Measurements from ENCODE around the gene PLLP. TPM values are rescaled to one million over a fixed set of nuclear protein-coding genes. Genes with fewer than 3 reads are reported as not detected.
A peak's percentile ranks its signal among the peaks of the same experiment; 100 is the strongest.

The PLLP gene
- total RNA-seq, 1 donor from 2014 or later = 0.30 TPM

- peaks cover 16% of the 10 kb centered on the region for H3K36me3 Mint-ChIP-seq (ENCODE audit: unreplicated experiment)
Observed at GRCh38 chr16:57255686-57256415, 28.6 kb downstream of the PLLP start.

GRCh38 chr16:57253466-57253865, 31.0 kb downstream of the PLLP start:
- Mint-ChIP-seq H3K36me3 (ENCODE audit: unreplicated experiment) (peaks cover 32% of the 10 kb centered on the region), H3K4me3 (ENCODE audit: unreplicated experiment) (no peak overlapping the region), H3K9me3 (ENCODE audit: unreplicated experiment) (no peaks in the 10 kb centered on the region), H3K27me3 (ENCODE audit: unreplicated experiment) (no peaks in the 10 kb centered on the region), H3K27ac (ENCODE audit: unreplicated experiment) (no peak overlapping the region), H3K4me1 (ENCODE audit: unreplicated experiment) (no peaks in the 10 kb centered on the region)
- TF ChIP-seq CTCF (IDR thresholded peaks at IDR 0.05) = no peak
- no peak for DNase-seq (ENCODE audit: extremely low spot score, unreplicated experiment)

More at GRCh38 chr16:57255686-57256415, 28.6 kb downstream of the PLLP start:
- no peak overlapping the region for H3K4me3 Mint-ChIP-seq (ENCODE audit: unreplicated experiment)
- no peaks in the 10 kb centered on the region for H3K9me3 Mint-ChIP-seq (ENCODE audit: unreplicated experiment)
- peaks cover 13% of the 10 kb centered on the region for H3K4me1 Mint-ChIP-seq (ENCODE audit: unreplicated experiment)
- H3K27me3 Mint-ChIP-seq (ENCODE audit: unreplicated experiment) = no peaks in the 10 kb centered on the region
- DNase-seq (ENCODE audit: extremely low spot score, unreplicated experiment) = no peak
- no peak overlapping the region for H3K27ac Mint-ChIP-seq (ENCODE audit: unreplicated experiment)
- TF ChIP-seq CTCF (IDR thresholded peaks at IDR 0.05) = no peak

GRCh38 chr16:57252148-57252721, 32.2 kb downstream of the PLLP start:
- Mint-ChIP-seq H3K4me3 (ENCODE audit: unreplicated experiment) (no peak overlapping the region), H3K27ac (ENCODE audit: unreplicated experiment) (no peak overlapping the region), H3K27me3 (ENCODE audit: unreplicated experiment) (no peaks in the 10 kb centered on the region), H3K9me3 (ENCODE audit: unreplicated experiment) (no peaks in the 10 kb centered on the region), H3K4me1 (ENCODE audit: unreplicated experiment) (peaks cover 1% of the 10 kb centered on the region), H3K36me3 (ENCODE audit: unreplicated experiment) (peaks cover 38% of the 10 kb centered on the region)
- no peak for TF ChIP-seq CTCF (IDR thresholded peaks at IDR 0.05)
- peak; percentile 70 for DNase-seq (ENCODE audit: extremely low spot score, unreplicated experiment)

- H3K27me3 Mint-ChIP-seq (ENCODE audit: unreplicated experiment) = no peaks in the 10 kb centered on the region
- no peaks in the 10 kb centered on the region for H3K9me3 Mint-ChIP-seq (ENCODE audit: unreplicated experiment)
- H3K27ac Mint-ChIP-seq (ENCODE audit: unreplicated experiment) = no peak overlapping the region
- DNase-seq (ENCODE audit: extremely low spot score, unreplicated experiment) = no peak
- peaks cover 38% of the 10 kb centered on the region for H3K36me3 Mint-ChIP-seq (ENCODE audit: unreplicated experiment)
- H3K4me3 Mint-ChIP-seq (ENCODE audit: unreplicated experiment) = no peak overlapping the region
- TF ChIP-seq CTCF (IDR thresholded peaks at IDR 0.05) = no peak
- peaks cover 3% of the 10 kb centered on the region for H3K4me1 Mint-ChIP-seq (ENCODE audit: unreplicated experiment)
Observed at GRCh38 chr16:57251352-57251751, 33.1 kb downstream of the PLLP start.

- DNase-seq (ENCODE audit: extremely low spot score, unreplicated experiment) = no peak
Observed at GRCh38 chr16:57245472-57246113, 38.9 kb downstream of the PLLP start.

More at GRCh38 chr16:57245472-57246113, 38.9 kb downstream of the PLLP start:
- peaks cover 17% of the 10 kb centered on the region for H3K4me1 Mint-ChIP-seq (ENCODE audit: unreplicated experiment)
- H3K27me3 Mint-ChIP-seq (ENCODE audit: unreplicated experiment) = no peaks in the 10 kb centered on the region
- peak overlapping the region; percentile 85 for H3K4me3 Mint-ChIP-seq (ENCODE audit: unreplicated experiment)
- H3K9me3 Mint-ChIP-seq (ENCODE audit: unreplicated experiment) = no peaks in the 10 kb centered on the region
- H3K27ac Mint-ChIP-seq (ENCODE audit: unreplicated experiment) = peak overlapping the region; percentile 70
- peaks cover 21% of the 10 kb centered on the region for H3K36me3 Mint-ChIP-seq (ENCODE audit: unreplicated experiment)
- no peak for TF ChIP-seq CTCF (IDR thresholded peaks at IDR 0.05)
